ENCODE results near the gene SRSF5. TPM values are rescaled to one million over a fixed set of nuclear protein-coding genes. Genes with fewer than 3 reads are reported as not detected.

Gene SRSF5
- total RNA-seq, 1 donor from 2014 or later: 130 TPM

DNA sequence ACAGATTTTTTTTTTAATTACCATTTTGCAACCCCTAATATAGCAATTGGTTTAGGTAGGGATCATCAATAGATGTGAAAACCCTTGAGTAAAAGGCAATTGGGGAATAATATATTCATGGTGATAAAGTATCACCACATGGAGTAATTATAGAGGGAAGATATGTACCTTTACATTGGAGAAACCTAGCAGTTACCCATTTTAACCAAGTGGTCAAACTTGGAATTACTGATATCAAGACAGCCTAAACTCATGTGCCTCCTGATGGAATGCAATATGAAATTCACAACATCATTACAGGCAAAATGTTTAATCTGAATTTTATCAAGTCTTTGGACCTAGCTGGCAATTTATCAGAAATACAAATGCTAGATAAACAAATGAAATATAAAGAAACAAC lies 36.8 kb downstream of the SRSF5 start:
- no peak overlapping the region for H3K4me3 ChIP-seq (ENCODE audit: low read depth, low read length)
- TF ChIP-seq, protein P1, sequence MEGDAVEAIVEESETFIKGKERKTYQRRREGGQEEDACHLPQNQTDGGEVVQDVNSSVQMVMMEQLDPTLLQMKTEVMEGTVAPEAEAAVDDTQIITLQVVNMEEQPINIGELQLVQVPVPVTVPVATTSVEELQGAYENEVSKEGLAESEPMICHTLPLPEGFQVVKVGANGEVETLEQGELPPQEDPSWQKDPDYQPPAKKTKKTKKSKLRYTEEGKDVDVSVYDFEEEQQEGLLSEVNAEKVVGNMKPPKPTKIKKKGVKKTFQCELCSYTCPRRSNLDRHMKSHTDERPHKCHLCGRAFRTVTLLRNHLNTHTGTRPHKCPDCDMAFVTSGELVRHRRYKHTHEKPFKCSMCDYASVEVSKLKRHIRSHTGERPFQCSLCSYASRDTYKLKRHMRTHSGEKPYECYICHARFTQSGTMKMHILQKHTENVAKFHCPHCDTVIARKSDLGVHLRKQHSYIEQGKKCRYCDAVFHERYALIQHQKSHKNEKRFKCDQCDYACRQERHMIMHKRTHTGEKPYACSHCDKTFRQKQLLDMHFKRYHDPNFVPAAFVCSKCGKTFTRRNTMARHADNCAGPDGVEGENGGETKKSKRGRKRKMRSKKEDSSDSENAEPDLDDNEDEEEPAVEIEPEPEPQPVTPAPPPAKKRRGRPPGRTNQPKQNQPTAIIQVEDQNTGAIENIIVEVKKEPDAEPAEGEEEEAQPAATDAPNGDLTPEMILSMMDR (IDR thresholded peaks at IDR 0.05; ENCODE audit: insufficient read depth, low read length, poor library complexity, severe bottlenecking): no peak
- DNase-seq (ENCODE audit: low read depth): no peak

DNA sequence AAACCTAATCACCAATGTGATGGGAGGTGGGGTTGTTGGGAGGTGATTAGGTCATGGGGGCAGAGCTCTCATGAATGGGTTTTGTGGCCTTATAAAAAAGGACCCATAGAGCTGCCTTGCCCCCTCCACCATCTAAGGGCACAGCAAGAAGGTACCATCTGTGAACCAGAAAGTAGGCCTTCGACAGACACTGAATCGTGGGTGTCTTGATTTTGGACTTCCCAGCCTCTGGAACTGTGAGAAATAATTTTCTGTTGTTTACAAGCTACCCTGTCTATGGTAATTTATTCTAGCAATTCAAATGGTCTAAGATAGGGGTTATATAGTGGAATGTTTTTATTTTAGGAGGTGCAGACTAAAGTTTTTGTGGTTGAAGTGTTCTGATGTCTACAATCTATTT lies 38.0 kb downstream of the SRSF5 start:
- H3K4me3 ChIP-seq (ENCODE audit: low read depth, low read length): no peak overlapping the region
- no peak for DNase-seq (ENCODE audit: low read depth)
- TF ChIP-seq, protein P1 (IDR thresholded peaks at IDR 0.05; ENCODE audit: insufficient read depth, low read length, poor library complexity, severe bottlenecking): no peak
- H3K27me3 ChIP-seq (ENCODE audit: control insufficient read depth, insufficient read depth, low read length): no peaks in the 10 kb centered on the region
- H3K36me3 ChIP-seq (ENCODE audit: control insufficient read depth, insufficient read depth, low read length): no peaks in the 10 kb centered on the region

More for the DNA sequence above, 36.8 kb downstream of the SRSF5 start:
- Histone ChIP-seq H3K27me3 (ENCODE audit: control insufficient read depth, insufficient read depth, low read length) (no peaks in the 10 kb centered on the region), H3K36me3 (ENCODE audit: control insufficient read depth, insufficient read depth, low read length) (no peaks in the 10 kb centered on the region)

DNA sequence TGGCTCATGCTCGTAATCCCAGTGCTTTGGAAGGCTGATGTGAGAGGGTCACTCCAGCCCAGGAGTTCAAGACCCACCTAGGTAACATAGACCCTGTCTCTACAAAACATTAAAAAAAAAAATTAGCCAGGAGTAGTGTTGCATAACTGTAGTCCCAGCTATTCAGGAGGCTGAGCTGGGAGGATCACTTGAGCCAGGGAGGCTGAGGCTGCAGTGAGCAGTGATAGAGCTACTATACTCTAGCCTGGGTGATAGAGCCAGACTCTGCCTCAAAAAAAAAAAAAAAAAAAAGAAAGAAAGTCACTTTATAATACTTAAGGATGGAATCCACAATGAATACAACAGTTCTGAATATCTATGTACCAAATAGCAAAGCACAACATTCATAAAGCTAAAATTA lies 40.2 kb downstream of the SRSF5 start:
- no peaks in the 10 kb centered on the region for H3K27me3 ChIP-seq (ENCODE audit: control insufficient read depth, insufficient read depth, low read length)

DNA sequence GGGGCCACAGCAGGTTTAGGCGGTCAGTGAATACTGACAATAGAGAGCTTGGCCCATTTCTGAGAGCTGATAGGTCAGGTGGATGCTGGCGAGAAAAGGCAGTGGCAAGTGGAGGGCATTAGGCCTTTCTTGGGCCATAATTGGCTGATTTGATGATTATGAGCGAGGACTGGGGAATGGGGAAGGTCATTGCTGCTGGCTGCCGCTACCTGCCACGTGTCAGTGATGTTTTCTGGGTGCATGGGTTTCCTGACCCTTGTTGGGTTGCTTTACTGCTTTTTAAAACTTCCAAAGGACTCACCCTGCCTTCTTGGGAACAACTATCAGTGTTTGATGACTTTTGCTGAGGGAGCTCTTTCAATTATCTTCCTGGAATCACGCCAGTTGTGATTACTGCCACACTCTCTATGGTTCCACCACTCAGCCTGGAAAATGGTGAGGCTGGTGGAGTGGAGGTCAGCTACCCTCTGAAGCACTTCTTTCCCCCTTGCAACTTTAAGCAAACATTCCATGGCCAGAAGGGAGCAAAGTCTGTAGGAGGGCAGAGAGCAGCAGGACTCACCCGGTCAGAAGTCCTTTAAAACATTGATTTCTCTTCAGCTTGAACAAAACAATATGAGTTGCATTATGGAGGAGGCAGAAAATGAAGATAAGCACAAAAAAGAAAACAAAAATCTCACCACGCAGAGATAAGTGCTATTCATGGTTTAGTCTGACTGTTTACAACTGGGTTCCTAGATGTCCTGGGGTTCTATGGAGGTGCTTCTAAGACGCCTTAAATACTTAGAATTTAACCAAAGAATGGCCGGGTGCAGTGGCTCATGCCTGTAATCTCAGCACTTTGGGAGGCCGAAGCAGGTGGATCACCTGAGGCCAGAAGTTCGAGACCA lies 42.2 kb downstream of the SRSF5 start:
- no peak for DNase-seq (ENCODE audit: low read depth)
- no peaks in the 10 kb centered on the region for H3K27me3 ChIP-seq (ENCODE audit: control insufficient read depth, insufficient read depth, low read length)
- no peak overlapping the region for H3K4me3 ChIP-seq (ENCODE audit: low read depth, low read length)
- TF ChIP-seq, protein P1 (IDR thresholded peaks at IDR 0.05; ENCODE audit: insufficient read depth, low read length, poor library complexity, severe bottlenecking): no peak
- no peaks in the 10 kb centered on the region for H3K36me3 ChIP-seq (ENCODE audit: control insufficient read depth, insufficient read depth, low read length)

More for the DNA sequence above, 40.2 kb downstream of the SRSF5 start:
- H3K4me3 ChIP-seq (ENCODE audit: low read depth, low read length): no peak overlapping the region
- no peak for DNase-seq (ENCODE audit: low read depth)
- TF ChIP-seq, protein P1 (IDR thresholded peaks at IDR 0.05; ENCODE audit: insufficient read depth, low read length, poor library complexity, severe bottlenecking): no peak
- H3K36me3 ChIP-seq (ENCODE audit: control insufficient read depth, insufficient read depth, low read length): no peaks in the 10 kb centered on the region

DNA sequence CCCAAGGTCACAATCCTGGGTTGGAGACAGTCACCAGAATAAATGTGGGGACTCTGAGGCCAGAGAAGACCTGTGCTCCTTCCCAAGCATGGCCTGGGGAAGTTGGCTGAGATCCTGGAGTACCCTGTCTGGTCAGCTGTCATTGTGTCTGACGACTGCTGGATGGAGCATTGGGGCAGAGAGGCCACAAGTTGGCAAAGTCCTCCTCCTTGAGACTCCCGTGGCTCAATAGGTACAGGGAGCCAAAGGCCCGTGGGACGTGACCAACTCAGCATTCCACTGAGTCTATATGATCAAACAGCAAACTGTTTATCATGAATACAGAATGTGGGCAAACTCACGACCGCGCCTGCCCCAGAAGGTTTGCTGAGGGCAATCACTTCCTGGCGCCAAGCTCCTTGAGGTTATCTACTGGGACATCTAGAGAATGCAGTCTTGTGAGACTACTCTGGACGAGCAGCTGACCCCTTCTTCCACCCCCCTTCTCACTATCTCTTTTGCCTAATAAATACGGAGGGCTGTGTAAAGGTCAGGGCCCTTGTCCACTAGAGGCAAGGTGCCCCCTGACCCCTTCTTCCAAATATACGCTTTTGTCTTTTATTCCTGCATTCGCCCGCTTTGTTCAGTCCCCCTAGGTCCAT lies 44.4 kb downstream of the SRSF5 start:
- no peak for DNase-seq (ENCODE audit: low read depth)
- Histone ChIP-seq H3K4me3 (ENCODE audit: low read depth, low read length) (no peak overlapping the region), H3K27me3 (ENCODE audit: control insufficient read depth, insufficient read depth, low read length) (peaks cover 5% of the 10 kb centered on the region), H3K36me3 (ENCODE audit: control insufficient read depth, insufficient read depth, low read length) (no peaks in the 10 kb centered on the region)
- TF ChIP-seq, protein P1 (IDR thresholded peaks at IDR 0.05; ENCODE audit: insufficient read depth, low read length, poor library complexity, severe bottlenecking): no peak

Data from kidney epithelial cell (primary cell).